SU-DHL-6 (cell line): ENCODE measurements around the gene OBSCN.

Source experiments
- CTCF ChIP-seq: fragments of 200-600 bp; sonication (generic); IDR thresholded peaks from one replicate; pipeline ENCODE4 v1.5.1; 2017; ENCODE audit warnings: antibody characterized with exemption, mild to moderate bottlenecking, low read length, moderate library complexity; ENCODE audit not compliant: insufficient read depth, poor library complexity, severe bottlenecking
- EZH2phosphoT487 ChIP-seq: fragments of 200-600 bp; sonication (generic), shearing (Covaris generic); conservative IDR thresholded peaks from 2 replicates; pipeline ENCODE4 v1.6.1; 2018; ENCODE audit warnings: mild to moderate bottlenecking, antibody characterized with exemption, low read length, moderate library complexity, mixed read lengths

GRCh38 chr1:228356897-228357680 lies 149.2 kb downstream of the OBSCN start:
- TF ChIP-seq CTCF (no peak), EZH2phosphoT487 (no peak)
